A673 (cell line): ENCODE results near the gene GPI. TPM values are rescaled to one million over a fixed set of nuclear protein-coding genes. Genes with fewer than 3 reads are reported as not detected.

ENCODE experiments used
- BruUV-seq: library from RNA; stranded (reverse); fragments of 400-500 nt; replicated peaks from 2 replicates; lab custom pipeline; 2021; lab: Mats Ljungman, UMichigan
- CTCF ChIA-PET: fragments of 300-600 bp; sonication (Branson Sonifier 250); formaldehyde crosslinking; loops from one replicate; lab custom pipeline; 2022; ENCODE audit warnings: antibody characterized with exemption; lab: Charles Lee
- POLR2A ChIA-PET: fragments of 300-600 bp; sonication (Branson Sonifier 250); formaldehyde crosslinking; loops from one replicate; lab custom pipeline; 2022; ENCODE audit warnings: antibody characterized with exemption; ENCODE audit not compliant: low non-redundant PET; lab: Charles Lee
- DNase-seq: peaks from one replicate; pipeline ENCODE4 v3.0.0-alpha.2; 2015; ENCODE audit warnings: low spot score
- H3K27ac ChIP-seq: fragments of 200-600 bp; sonication (generic); 2 replicates; pipeline ENCODE4 v1.5.1; 2016; ENCODE audit warnings: mixed run types, low read depth, mild to moderate bottlenecking, mixed read lengths, antibody characterized with exemption, low read length; ENCODE audit not compliant: poor library complexity, severe bottlenecking
- H3K27me3 ChIP-seq: fragments of 200-600 bp; sonication (generic); replicated peaks from 2 replicates; pipeline ENCODE4 v1.6.1; 2017; ENCODE audit warnings: mixed run types, low read depth, mild to moderate bottlenecking, mixed read lengths, antibody characterized with exemption, low read length; ENCODE audit not compliant: insufficient read depth, poor library complexity
- H3K36me3 ChIP-seq: fragments of 200-600 bp; sonication (generic); 2 replicates; pipeline ENCODE4 v1.6.1; 2016; ENCODE audit warnings: mixed run types, mild to moderate bottlenecking, mixed read lengths, antibody characterized with exemption, low read length; ENCODE audit not compliant: insufficient read depth, poor library complexity, severe bottlenecking
- H3K4me1 ChIP-seq: fragments of 200-600 bp; sonication (generic); 2 replicates; pipeline ENCODE4 v1.6.1; 2017; ENCODE audit warnings: mixed run types, mild to moderate bottlenecking, mixed read lengths, antibody characterized with exemption, low read length; ENCODE audit not compliant: insufficient read depth, poor library complexity, severe bottlenecking
- H3K4me3 ChIP-seq: fragments of 200-600 bp; sonication (generic); 2 replicates; pipeline ENCODE4 v1.5.1; 2016; ENCODE audit warnings: low read depth, mixed run types, mild to moderate bottlenecking, mixed read lengths, low read length; ENCODE audit not compliant: poor library complexity, severe bottlenecking
- H3K9me3 ChIP-seq: fragments of 200-600 bp; sonication (generic); 2 replicates; pipeline ENCODE4 v1.6.1; 2016; ENCODE audit warnings: mixed run types, low read depth, mild to moderate bottlenecking, mixed read lengths, antibody characterized with exemption, low read length; ENCODE audit not compliant: poor library complexity, severe bottlenecking
- CTCF ChIP-seq: fragments of 300-800, 200-600 bp; sonication (generic); conservative IDR thresholded peaks from 2 replicates; pipeline ENCODE4 v1.5.1; 2017; ENCODE audit warnings: low read depth, mild to moderate bottlenecking, antibody characterized with exemption, low read length, moderate library complexity, mixed read lengths
- EZH2 ChIP-seq: fragments of 200-600 bp; sonication (generic); IDR thresholded peaks from 2 replicates; pipeline ENCODE4 v1.6.1; 2017; ENCODE audit warnings: borderline replicate concordance, low read depth, mild to moderate bottlenecking, mixed read lengths, antibody characterized with exemption, low read length; ENCODE audit not compliant: poor library complexity, severe bottlenecking
- intact Hi-C: fragments of 100-400 bp; cut with micrococcal nuclease; formaldehyde crosslinking; loops from one replicate; pipeline ENCODE4 v1.10.0; 2022; ENCODE audit not compliant: unreplicated experiment
- total RNA-seq: library from RNA; stranded (reverse); gene quantifications from 2 replicates; pipeline ENCODE4 v1.2.3, GENCODE V29; 2021

GPI gene
- total RNA-seq, 1 experiment from 2014 or later: 439 TPM

GRCh38 chr19:34332027-34332760, 32.8 kb upstream of the GPI start:
- TF ChIP-seq EZH2 (no peak), CTCF (no peak)
- ChIA-PET POLR2A (no interaction called here), CTCF (no interaction called here)
- Histone ChIP-seq H3K27me3 (no peaks in the 10 kb centered on the region), H3K9me3 (no peaks in the 10 kb centered on the region), H3K4me3 (no peak overlapping the region), H3K27ac (no peak overlapping the region), H3K4me1 (peaks cover 9% of the 10 kb centered on the region), H3K36me3 (peaks cover 11% of the 10 kb centered on the region)
- BruUV-seq: no TSS peak
- intact Hi-C loops: no loop called here
- DNase-seq: no peak

- Histone ChIP-seq H3K4me1 (no peaks in the 10 kb centered on the region), H3K4me3 (no peak overlapping the region), H3K27ac (no peak overlapping the region), H3K27me3 (no peaks in the 10 kb centered on the region), H3K36me3 (peaks cover 12% of the 10 kb centered on the region), H3K9me3 (no peaks in the 10 kb centered on the region)
- POLR2A ChIA-PET: no interaction called here
- TF ChIP-seq EZH2 (no peak), CTCF (no peak)
- intact Hi-C loops: loop anchor here (5.0 kb wide), 1 partner anchor 79 kb away; no protein-coding TSS in a partner anchor
- no TSS peak for BruUV-seq
- DNase-seq: no peak
- CTCF ChIA-PET: no interaction called here
Observed at GRCh38 chr19:34335914-34336313, 29.1 kb upstream of the GPI start.

- H3K9me3 ChIP-seq: no peaks in the 10 kb centered on the region
- H3K4me3 ChIP-seq: no peak overlapping the region
- no TSS peak for BruUV-seq
- H3K4me1 ChIP-seq: no peaks in the 10 kb centered on the region
- POLR2A ChIA-PET: no interaction called here
- CTCF ChIA-PET: no interaction called here
- intact Hi-C loops: loop anchor here (5.0 kb wide), 1 partner anchor 80 kb away; no protein-coding TSS in a partner anchor
- TF ChIP-seq CTCF (peak; percentile 76), EZH2 (no peak)
- H3K27me3 ChIP-seq: no peaks in the 10 kb centered on the region
- no peak overlapping the region for H3K27ac ChIP-seq
- peaks cover 20% of the 10 kb centered on the region for H3K36me3 ChIP-seq
- peak; percentile 57 for DNase-seq
Observed at GRCh38 chr19:34336781-34337271, 28.2 kb upstream of the GPI start.
